H9 (cell line): ENCODE results near the gene CCNYL1. TPM values are rescaled to one million over a fixed set of nuclear protein-coding genes. Genes with fewer than 3 reads are reported as not detected.

Source experiments
- DNase-seq: peaks from one replicate; pipeline ENCODE4 v3.0.0-alpha.2; 2017
- H2AFZ ChIP-seq: one replicate; pipeline ENCODE4 v1.6.1; 2013; ENCODE audit warnings: mild to moderate bottlenecking, low read length, control low read depth, moderate library complexity
- H2AK5ac ChIP-seq: 2 replicates; pipeline ENCODE4 v1.6.1; 2013; ENCODE audit warnings: low read length, control low read depth, mixed read lengths; ENCODE audit not compliant: insufficient read length
- H2BK120ac ChIP-seq: one replicate; pipeline ENCODE4 v1.6.1; 2013; ENCODE audit warnings: low read depth, mild to moderate bottlenecking, low read length, control low read depth, inconsistent platforms; ENCODE audit not compliant: poor library complexity, severe bottlenecking
- H2BK12ac ChIP-seq: 2 replicates; pipeline ENCODE4 v1.6.1; 2013; ENCODE audit warnings: low read length, control low read depth, mixed read lengths, low read depth; ENCODE audit not compliant: insufficient read length
- H2BK15ac ChIP-seq: 2 replicates; pipeline ENCODE4 v1.6.1; 2013; ENCODE audit warnings: low read depth, low read length, control low read depth
- H2BK20ac ChIP-seq: one replicate; pipeline ENCODE4 v1.6.1; 2013; ENCODE audit warnings: low read depth, mild to moderate bottlenecking, low read length, control low read depth, inconsistent platforms; ENCODE audit not compliant: poor library complexity, severe bottlenecking
- H2BK5ac ChIP-seq: 2 replicates; pipeline ENCODE4 v1.6.1; 2013; ENCODE audit warnings: low read length, control low read depth, mixed read lengths; ENCODE audit not compliant: insufficient read length
- H3K14ac ChIP-seq: 2 replicates; pipeline ENCODE4 v1.6.1; 2013; ENCODE audit warnings: low read length, control low read depth; ENCODE audit not compliant: insufficient read depth
- H3K18ac ChIP-seq: 2 replicates; pipeline ENCODE4 v1.6.1; 2013; ENCODE audit warnings: low read depth, mild to moderate bottlenecking, mixed read lengths, low read length, control low read depth; ENCODE audit not compliant: insufficient read length
- H3K23ac ChIP-seq: 2 replicates; pipeline ENCODE4 v1.6.1; 2013; ENCODE audit warnings: low read length, control low read depth, mixed read lengths, low read depth; ENCODE audit not compliant: insufficient read length
- H3K23me2 ChIP-seq: 2 replicates; pipeline ENCODE4 v1.6.1; 2013; ENCODE audit warnings: low read depth, mild to moderate bottlenecking, mixed read lengths, low read length, control low read depth; ENCODE audit not compliant: insufficient read length, poor library complexity, severe bottlenecking
- H3K27ac ChIP-seq: 2 replicates; pipeline ENCODE4 v1.5.1; 2013; ENCODE audit warnings: low read length, control low read depth, mixed read lengths, low read depth; ENCODE audit not compliant: insufficient read length
- H3K27me3 ChIP-seq: 2 replicates; pipeline ENCODE4 v1.6.1; 2013; ENCODE audit warnings: low read length, control low read depth, inconsistent platforms; ENCODE audit not compliant: insufficient read depth
- H3K4ac ChIP-seq: 2 replicates; pipeline ENCODE4 v1.6.1; 2013; ENCODE audit warnings: low read depth, mild to moderate bottlenecking, control low read depth, inconsistent platforms, low read length, moderate library complexity
- H3K4me1 ChIP-seq: 2 replicates; pipeline ENCODE4 v1.6.1; 2013; ENCODE audit warnings: low read length, control low read depth, inconsistent platforms; ENCODE audit not compliant: insufficient read depth
- H3K4me2 ChIP-seq: 2 replicates; pipeline ENCODE4 v1.6.1; 2013; ENCODE audit warnings: low read length, control low read depth, mixed read lengths; ENCODE audit not compliant: insufficient read length, insufficient read depth
- H3K56ac ChIP-seq: 2 replicates; pipeline ENCODE4 v1.6.1; 2013; ENCODE audit warnings: low read depth, mild to moderate bottlenecking, mixed read lengths, low read length, control low read depth; ENCODE audit not compliant: insufficient read length
- H3K79me1 ChIP-seq: 2 replicates; pipeline ENCODE4 v1.6.1; 2013; ENCODE audit warnings: low read depth, mild to moderate bottlenecking, moderate library complexity, low read length, control low read depth, inconsistent platforms; ENCODE audit not compliant: insufficient read depth, poor library complexity, severe bottlenecking
- H3K79me2 ChIP-seq: 2 replicates; pipeline ENCODE4 v1.6.1; 2013; ENCODE audit warnings: low read length, control low read depth, inconsistent platforms; ENCODE audit not compliant: insufficient read depth
- H3K9ac ChIP-seq: 2 replicates; pipeline ENCODE4 v1.6.1; 2013; ENCODE audit warnings: low read length, control low read depth, mixed read lengths; ENCODE audit not compliant: insufficient read length; ENCODE audit errors: extremely low read depth
- H3K9me3 ChIP-seq: one replicate; pipeline ENCODE4 v1.6.1; 2013; ENCODE audit warnings: low read depth, low read length, inconsistent platforms; ENCODE audit not compliant: control insufficient read depth
- H3T11ph ChIP-seq: one replicate; pipeline ENCODE4 v1.6.1; 2013; ENCODE audit warnings: mild to moderate bottlenecking, low read length, control low read depth, inconsistent platforms
- H4K20me1 ChIP-seq: one replicate; pipeline ENCODE4 v1.6.1; 2013; ENCODE audit not compliant: control insufficient read depth, insufficient read length, insufficient read depth
- H4K5ac ChIP-seq: 2 replicates; pipeline ENCODE4 v1.6.1; 2013; ENCODE audit warnings: low read depth, mild to moderate bottlenecking, mixed read lengths, low read length, control low read depth; ENCODE audit not compliant: insufficient read length
- H4K8ac ChIP-seq: replicated peaks from 2 replicates; pipeline ENCODE4 v1.6.1; 2013; ENCODE audit warnings: low read length, control low read depth, mixed read lengths, low read depth; ENCODE audit not compliant: insufficient read length
- H4K91ac ChIP-seq: 2 replicates; pipeline ENCODE4 v1.6.1; 2013; ENCODE audit warnings: low read depth, mild to moderate bottlenecking, moderate library complexity, mixed read lengths, low read length, control low read depth; ENCODE audit not compliant: insufficient read length
- H3K27ac Mint-ChIP-seq, 3 experiments: 2 replicates in 2 of 3; 3 replicates in 1 of 3; pipeline ENCODE4 v1.8.0; 2020 to 2021; ENCODE audit warnings: mixed read lengths in 3 of 3, mild to moderate bottlenecking in 1 of 3, moderate library complexity in 1 of 3
- H3K27me3 Mint-ChIP-seq: 2 replicates; pipeline ENCODE4 v1.8.0; 2021; ENCODE audit warnings: low read depth, mild to moderate bottlenecking, moderate library complexity, mixed read lengths
- H3K36me3 Mint-ChIP-seq, 3 experiments: 2 replicates in 2 of 3; 3 replicates in 1 of 3; pipeline ENCODE4 v1.8.0; 2020 to 2021; ENCODE audit warnings: low read depth in 3 of 3, mixed read lengths in 3 of 3; ENCODE audit not compliant: insufficient read depth in 1 of 3
- H3K4me1 Mint-ChIP-seq, 2 experiments: 2 replicates each; pipeline ENCODE4 v1.8.0; 2020; ENCODE audit warnings: mixed read lengths in 2 of 2
- H3K4me3 Mint-ChIP-seq, 2 experiments: 2 replicates in 1 of 2; 3 replicates in 1 of 2; pipeline ENCODE4 v1.8.0; 2020 to 2021; ENCODE audit warnings: mild to moderate bottlenecking in 2 of 2, mixed read lengths in 2 of 2, moderate library complexity in 1 of 2
- H3K9me3 Mint-ChIP-seq, 2 experiments: 2 replicates in 1 of 2; 3 replicates in 1 of 2; pipeline ENCODE4 v1.8.0; 2020; ENCODE audit warnings: mild to moderate bottlenecking in 2 of 2, mixed read lengths in 2 of 2, moderate library complexity in 1 of 2
- CTCF ChIP-seq: fragments of 200-600 bp; sonication (generic); conservative IDR thresholded peaks from 3 replicates; pipeline ENCODE4 v1.8.0; 2021; ENCODE audit warnings: antibody characterized with exemption, mild to moderate bottlenecking
- WGBS: extraction: QIAGEN DNeasy Blood & Tissue Kit; methylation state at CpG from one replicate; pipeline ENCODE4 v1.1.7; 2013; ENCODE audit warnings: missing lambda C conversion rate, low lambda C conversion rate, mixed read lengths; ENCODE audit not compliant: insufficient read length; ENCODE audit errors: extremely low coverage; 5-methylcytosine and 5-hydroxymethylcytosine counted together
- total RNA-seq: library from RNA; stranded (reverse); gene quantifications from 2 replicates; pipeline ENCODE4 v1.2.1, GENCODE V29; 2021

The CCNYL1 gene
- total RNA-seq, 1 experiment from 2014 or later = 27.0 TPM

- H2BK20ac ChIP-seq = no peak overlapping the region
- no peak overlapping the region for H2AFZ ChIP-seq
- no peak overlapping the region for H3K14ac ChIP-seq
- H4K20me1 ChIP-seq = peaks cover 8% of the 10 kb centered on the region
- peaks cover 60 to 75% of the 10 kb centered on the region in 2 experiments for H3K4me1 Mint-ChIP-seq
- H3K9me3 Mint-ChIP-seq = no peaks in the 10 kb centered on the region; a peak in 1 of 5 replicates
- H3K27ac Mint-ChIP-seq = peak overlapping the region in 2 of 3 experiments; percentile 3 to 91; a peak in 3 of 7 replicates
- H3T11ph ChIP-seq = no peak overlapping the region
- H2BK12ac ChIP-seq = no peak overlapping the region
- no peak overlapping the region for H2BK120ac ChIP-seq
- H3K4me3 Mint-ChIP-seq = peak overlapping the region; percentile 65 to 96
- no peak overlapping the region for H2AK5ac ChIP-seq
- no peak overlapping the region for H2BK5ac ChIP-seq
- no peak for TF ChIP-seq CTCF
- H3K23ac ChIP-seq = no peak overlapping the region
- H3K18ac ChIP-seq = no peak overlapping the region
- H3K79me2 ChIP-seq = peaks cover 41% of the 10 kb centered on the region; the same call in 1 of the 2 replicates
- H3K4me1 ChIP-seq = peaks cover 22% of the 10 kb centered on the region
- H3K79me1 ChIP-seq = no peaks in the 10 kb centered on the region
- H3K36me3 Mint-ChIP-seq = peaks cover 32 to 76% (median 74%) of the 10 kb centered on the region in 3 experiments
- no peaks in the 10 kb centered on the region for H3K27me3 ChIP-seq
- H3K27ac ChIP-seq = no peak overlapping the region
- WGBS = no CpG with 5 or more reads among the region's 2 CpGs
- no peak overlapping the region for H4K5ac ChIP-seq
- peak; percentile 64 for DNase-seq
- no peaks in the 10 kb centered on the region for H3K27me3 Mint-ChIP-seq
- no peak overlapping the region for H4K91ac ChIP-seq
- H3K4me2 ChIP-seq = peak overlapping the region; percentile 88
- H3K9me3 ChIP-seq = no peaks in the 10 kb centered on the region
- peaks cover 31% of the 10 kb centered on the region for H3K23me2 ChIP-seq
- H3K56ac ChIP-seq = no peak overlapping the region
- H3K4ac ChIP-seq = no peak overlapping the region
- no peak overlapping the region for H4K8ac ChIP-seq
- H2BK15ac ChIP-seq = no peak overlapping the region
- H3K9ac ChIP-seq = no peak overlapping the region
Measured at GRCh38 chr2:207765547-207765946, 54.1 kb downstream of the CCNYL1 start.
